GM18511 (cell line): ENCODE data around the gene OR1L4.

Experiments used
- ATAC-seq: cut with Tn5 transposase; IDR thresholded peaks from one replicate; pipeline ENCODE4 v1.9.1; 2021; ENCODE audit warnings: mild to moderate bottlenecking, moderate library complexity; ENCODE audit not compliant: unreplicated experiment

The OR1L4 gene

GRCh38 chr9:122723690-122724089 is at the start of gene OR1L4:
Gene OR1L4, plus strand, starts transcription at chr9:122723990. Its CDS starts 0 bp downstream, at chr9:122723990.
- ATAC-seq = no peak

DNA sequence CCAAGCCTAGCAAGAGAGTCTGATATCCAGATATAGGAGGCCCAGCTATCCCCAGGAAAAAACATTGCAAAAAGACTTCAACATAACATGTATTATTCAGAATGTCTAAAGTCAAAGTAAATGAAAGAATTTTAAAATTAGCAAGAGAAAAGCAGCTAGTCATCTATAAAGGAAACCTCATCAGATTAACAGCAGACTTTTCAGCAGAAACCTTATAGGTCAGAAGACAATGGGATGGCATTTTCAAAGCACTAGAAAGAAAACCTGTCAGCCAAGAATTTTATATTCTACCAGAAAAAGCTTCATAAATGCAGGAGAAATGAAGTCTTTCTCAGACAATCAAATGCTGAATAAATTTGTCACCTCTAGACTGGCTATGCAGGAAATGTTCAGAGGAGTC is 38.9 kb upstream of the OR1L4 start:
- no peak for ATAC-seq

DNA sequence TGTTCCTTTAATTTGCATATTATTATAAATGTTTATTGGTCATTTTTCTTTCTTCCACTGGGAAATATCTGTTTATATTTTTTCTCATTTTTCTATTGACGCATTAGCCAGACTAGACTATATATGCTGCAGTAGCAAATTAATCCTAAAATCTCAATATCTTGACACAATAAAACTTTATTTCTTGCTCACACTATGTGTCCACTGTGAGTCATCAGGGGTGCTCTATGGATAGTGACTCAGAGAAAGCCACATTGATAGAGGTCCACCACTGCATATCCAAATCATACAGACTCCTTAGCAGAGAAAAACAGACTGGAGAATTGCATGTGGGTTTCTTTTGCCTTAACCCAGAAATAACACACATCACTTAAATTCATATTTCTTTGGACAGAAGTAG is 28.1 kb upstream of the OR1L4 start:
- ATAC-seq = no peak

- no peak for ATAC-seq
Measured at GRCh38 chr9:122718038-122718437, 5.8 kb upstream of the OR1L4 start.

DNA sequence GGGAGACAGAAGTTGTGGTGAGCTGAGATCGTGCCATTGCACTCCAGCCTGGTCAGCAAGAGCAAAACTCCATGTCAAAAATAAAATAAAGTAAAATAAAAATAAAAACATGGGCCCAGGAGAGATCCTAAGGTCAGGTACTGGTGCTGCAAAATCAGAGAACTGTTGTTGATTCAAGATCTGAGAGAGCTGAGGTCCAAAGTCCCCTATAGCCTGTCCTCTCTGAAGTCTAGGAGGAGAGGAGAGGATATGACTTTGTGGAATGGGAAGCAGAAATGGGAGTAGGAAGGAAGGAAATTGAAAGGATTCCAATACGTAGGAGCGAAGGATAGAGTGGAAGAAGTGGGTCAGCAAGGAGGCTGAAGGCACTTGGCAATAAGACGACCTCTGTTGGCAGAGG is 4.6 kb upstream of the OR1L4 start:
- no peak for ATAC-seq

DNA sequence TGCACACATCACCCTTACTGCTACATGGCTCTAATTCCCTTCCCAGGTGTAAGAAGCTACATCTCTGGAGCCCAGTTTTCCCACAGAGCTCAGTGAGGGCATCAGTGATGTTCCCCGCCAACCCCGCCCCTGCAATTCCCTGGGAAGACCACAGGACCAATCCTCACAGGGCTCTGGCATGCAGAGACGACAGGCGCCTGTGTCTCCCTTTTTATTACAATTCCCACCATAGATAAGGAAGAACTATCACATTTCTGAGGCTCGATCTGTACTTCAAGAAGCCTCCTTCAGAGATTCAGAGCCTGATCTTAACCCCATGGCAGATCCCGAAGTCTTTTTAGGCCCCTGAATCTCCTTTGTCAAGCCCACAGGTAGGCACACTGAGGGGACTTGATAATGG is 18.2 kb downstream of the OR1L4 start, which contains the start of gene OR1L6:
Gene OR1L6 (plus strand): TSS at position 301 of the 400 bp plus-strand sequence. CDS start 7,545 bp downstream, outside the sequence.
- ATAC-seq = no peak

DNA sequence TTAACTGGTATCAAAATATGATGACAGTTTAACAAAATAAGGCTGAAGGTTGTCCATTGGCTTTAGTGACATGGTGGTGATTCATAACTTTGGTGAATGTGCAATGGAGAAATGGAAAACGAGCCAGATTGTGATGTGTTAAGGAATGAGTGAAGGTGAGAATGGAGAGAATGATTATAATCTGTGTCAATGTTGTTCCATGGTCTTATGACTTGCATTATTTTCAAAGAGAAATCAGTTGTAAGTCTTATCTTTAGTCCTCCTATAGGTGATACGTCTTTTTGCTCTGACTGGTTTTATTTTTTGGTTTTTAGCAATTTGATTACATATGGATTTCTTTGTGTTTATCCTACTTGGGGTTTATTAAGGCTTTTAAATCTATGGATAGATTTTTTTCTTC is 31.0 kb downstream of the OR1L4 start:
- no peak for ATAC-seq

- no peak for ATAC-seq
Measured at GRCh38 chr9:122767817-122768216, 44.0 kb downstream of the OR1L4 start.
